NT2/D1 (cell line): Measurements from ENCODE around the gene MRPS22.

Experiments
- SUZ12 ChIP-seq: IDR thresholded peaks from 2 replicates; pipeline ENCODE4 v1.6.1; 2011; ENCODE audit not compliant: insufficient read length, insufficient read depth; ENCODE audit errors: extremely low read depth
- YY1 ChIP-seq: IDR thresholded peaks from 2 replicates; pipeline ENCODE4 v1.6.1; 2011; ENCODE audit not compliant: insufficient read length, insufficient read depth
- ZNF274 ChIP-seq: IDR thresholded peaks from 2 replicates; pipeline ENCODE4 v1.6.1; 2011; ENCODE audit warnings: mild to moderate bottlenecking, low read depth, low read length

DNA sequence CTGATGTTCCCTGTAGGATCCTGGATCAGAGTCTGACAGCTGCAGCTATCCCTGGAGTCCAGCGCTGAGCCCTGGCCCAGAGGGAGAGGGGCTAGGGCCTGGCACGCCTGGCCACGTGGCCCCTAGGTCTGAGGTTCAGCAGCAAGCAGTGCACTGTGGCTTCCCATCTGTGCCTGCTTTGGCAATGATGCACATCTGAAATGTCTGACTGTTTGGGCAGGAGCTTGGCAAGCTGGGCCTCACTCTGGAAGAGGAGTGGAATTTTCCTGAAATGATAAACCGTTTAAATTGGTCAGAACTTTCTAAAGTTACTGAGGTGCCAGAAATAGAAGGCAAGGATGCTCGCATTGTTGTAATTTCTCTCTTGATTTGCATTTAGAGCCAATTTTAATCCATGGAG, 48.8 kb upstream of the MRPS22 start:
- TF ChIP-seq YY1, result no peak
- TF ChIP-seq SUZ12, result no peak
- TF ChIP-seq ZNF274, result no peak
